HepG2 (cell line): ENCODE results near the gene CFAP54. TPM values are rescaled to one million over a fixed set of nuclear protein-coding genes. Genes with fewer than 3 reads are reported as not detected.

Experiments
- ARNTL ChIP-seq: sonication (generic); formaldehyde crosslinking; IDR thresholded peaks from 2 replicates; pipeline ENCODE4 v1.4.0; 2020; ENCODE audit warnings: mild to moderate bottlenecking, missing genetic modification reagents
- BRCA1 ChIP-seq: sonication (generic); formaldehyde crosslinking; IDR thresholded peaks from 2 replicates; pipeline ENCODE4 v1.4.0; 2020; ENCODE audit warnings: missing genetic modification reagents
- DNMT1 ChIP-seq: sonication (generic); formaldehyde crosslinking; IDR thresholded peaks from 2 replicates; pipeline ENCODE4 v1.5.1; 2020; ENCODE audit warnings: mild to moderate bottlenecking, missing genetic modification reagents
- EED ChIP-seq: sonication (generic); formaldehyde crosslinking; IDR thresholded peaks from 2 replicates; pipeline ENCODE4 v1.5.0; 2020; ENCODE audit warnings: mild to moderate bottlenecking, missing genetic modification reagents
- GTF3A ChIP-seq: sonication (generic); formaldehyde crosslinking; conservative IDR thresholded peaks from 2 replicates; pipeline ENCODE4 v1.4.0; 2020; ENCODE audit warnings: mild to moderate bottlenecking, missing genetic modification reagents
- IKZF4 ChIP-seq: sonication (generic); formaldehyde crosslinking; IDR thresholded peaks from 2 replicates; pipeline ENCODE4 v1.5.1; 2020; ENCODE audit warnings: borderline replicate concordance, mild to moderate bottlenecking, low read depth, missing genetic modification reagents; ENCODE audit errors: not compliant biosample characterization
- JUND ChIP-seq: sonication (generic); formaldehyde crosslinking; IDR thresholded peaks from 2 replicates; pipeline ENCODE4 v1.8.0; 2022; ENCODE audit warnings: mild to moderate bottlenecking, missing genetic modification reagents
- MEIS2 ChIP-seq: sonication (generic); formaldehyde crosslinking; IDR thresholded peaks from 2 replicates; pipeline ENCODE4 v1.9.0; 2021; ENCODE audit warnings: mild to moderate bottlenecking, missing genetic modification reagents
- POLR2A ChIP-seq, 2 experiments: IDR thresholded peaks; 2 replicates each; pipeline ENCODE4 v1.6.1; 2011; ENCODE audit warnings: low read depth in 2 of 2, low read length in 2 of 2, mild to moderate bottlenecking in 1 of 2, moderate library complexity in 1 of 2; ENCODE audit not compliant: insufficient read depth in 1 of 2
- RBM39 ChIP-seq: fragments of 200-400 bp; formaldehyde crosslinking; IDR thresholded peaks from one replicate; pipeline ENCODE4 v1.6.1; 2018; ENCODE audit warnings: antibody characterized with exemption, mild to moderate bottlenecking, low read depth, low read length; ENCODE audit not compliant: poor library complexity, severe bottlenecking
- REL ChIP-seq: sonication (generic); formaldehyde crosslinking; conservative IDR thresholded peaks from 2 replicates; pipeline ENCODE4 v1.8.0; 2022; ENCODE audit warnings: mild to moderate bottlenecking, missing genetic modification reagents, moderate library complexity
- SATB2 ChIP-seq: sonication (generic); formaldehyde crosslinking; IDR thresholded peaks from 2 replicates; pipeline ENCODE4 v1.5.0; 2020; ENCODE audit warnings: missing genetic modification reagents
- SP4 ChIP-seq: sonication (generic); formaldehyde crosslinking; IDR thresholded peaks from 2 replicates; pipeline ENCODE4 v1.8.1; 2023; ENCODE audit warnings: mild to moderate bottlenecking, missing genetic modification reagents
- SRF ChIP-seq: IDR thresholded peaks from 2 replicates; pipeline ENCODE4 v1.6.1; 2011; ENCODE audit warnings: mild to moderate bottlenecking, low read depth, low read length, moderate library complexity
- STAG1 ChIP-seq: sonication (generic); formaldehyde crosslinking; IDR thresholded peaks from 2 replicates; pipeline ENCODE4 v1.4.0; 2020; ENCODE audit warnings: missing genetic modification reagents
- STAT5B ChIP-seq: sonication (generic); formaldehyde crosslinking; IDR thresholded peaks from 2 replicates; pipeline ENCODE4 v1.4.0; 2020; ENCODE audit warnings: missing genetic modification reagents
- THYN1 ChIP-seq: sonication (generic); formaldehyde crosslinking; IDR thresholded peaks from 2 replicates; pipeline ENCODE4 v1.8.1; 2023; ENCODE audit warnings: low read depth, mild to moderate bottlenecking, moderate library complexity, missing genetic modification reagents, borderline replicate concordance
- ZBTB4 ChIP-seq: sonication (generic); formaldehyde crosslinking; IDR thresholded peaks from 2 replicates; pipeline ENCODE4 v1.4.0; 2020; ENCODE audit warnings: missing genetic modification reagents, mild to moderate bottlenecking, borderline replicate concordance
- ZBTB7B ChIP-seq: sonication (generic); formaldehyde crosslinking; IDR thresholded peaks from 2 replicates; pipeline ENCODE4 v1.4.0; 2020; ENCODE audit warnings: missing genetic modification reagents
- ZGPAT ChIP-seq: IDR thresholded peaks from 2 replicates; pipeline ENCODE4 v1.6.1; 2016; ENCODE audit warnings: mild to moderate bottlenecking
- ZNF124 ChIP-seq: sonication (generic); formaldehyde crosslinking; IDR thresholded peaks from 2 replicates; pipeline ENCODE4 v1.4.0; 2020; ENCODE audit warnings: missing genetic modification reagents
- ZNF225 ChIP-seq: sonication (generic); formaldehyde crosslinking; IDR thresholded peaks from 2 replicates; pipeline ENCODE4 v1.4.0; 2020; ENCODE audit warnings: mild to moderate bottlenecking, missing genetic modification reagents
- ZNF3 ChIP-seq: IDR thresholded peaks from 2 replicates; pipeline ENCODE4 v1.7.0; 2017; ENCODE audit warnings: inconsistent platforms
- ZNF562 ChIP-seq: sonication (generic); formaldehyde crosslinking; IDR thresholded peaks from 2 replicates; pipeline ENCODE4 v1.8.0; 2022; ENCODE audit warnings: missing genetic modification reagents, borderline replicate concordance
- ZNF564 ChIP-seq: sonication (generic); formaldehyde crosslinking; IDR thresholded peaks from 2 replicates; pipeline ENCODE4 v1.8.1; 2023; ENCODE audit warnings: mild to moderate bottlenecking, missing genetic modification reagents
- ZNF577 ChIP-seq: sonication (generic); formaldehyde crosslinking; IDR thresholded peaks from 2 replicates; pipeline ENCODE4 v1.4.0; 2020; ENCODE audit warnings: mild to moderate bottlenecking, low read depth, missing genetic modification reagents, borderline replicate concordance
- ZNF619 ChIP-seq: sonication (generic); formaldehyde crosslinking; IDR thresholded peaks from 2 replicates; pipeline ENCODE4 v1.4.0; 2020; ENCODE audit warnings: mild to moderate bottlenecking, missing genetic modification reagents
- ZNF709 ChIP-seq: sonication (generic); formaldehyde crosslinking; IDR thresholded peaks from 2 replicates; pipeline ENCODE4 v1.5.0; 2020; ENCODE audit warnings: mild to moderate bottlenecking, missing genetic modification reagents
- ZNF773 ChIP-seq: sonication (generic); formaldehyde crosslinking; IDR thresholded peaks from 2 replicates; pipeline ENCODE4 v1.4.0; 2020; ENCODE audit warnings: missing genetic modification reagents, borderline replicate concordance
- polyA plus RNA-seq, 8 experiments: library from polyadenylated mRNA; depleted of rRNA in 3 of 8; stranded (reverse) in 7 of 8; unstranded in 1 of 8; fragments of >200 nt; fragmentation: Illumina TruSeq in 4 of 8; extraction: Trizol in 4 of 8; gene quantifications; 2 replicates each; pipeline versions ENCODE4 v1.2.1 to v1.2.3, GENCODE V29; 2011 to 2016; ENCODE audit warnings: low read depth in 4 of 8, missing spikeins in 1 of 8, mixed read lengths in 1 of 8; ENCODE audit not compliant: insufficient read depth in 1 of 8
- total RNA-seq, 5 experiments: library from RNA; depleted of rRNA; stranded (reverse); fragments of >200 nt; fragmentation: Illumina TruSeq; extraction: Trizol; gene quantifications; 2 replicates each; pipeline ENCODE4 v1.2.3, GENCODE V29; 2016; ENCODE audit warnings: low read depth in 1 of 5

Gene CFAP54
- total and polyA plus RNA-seq, 2 of the 13 experiments (the other 11 are each of a cell fraction or from before 2014, with no cell fraction given) = not detected

DNA sequence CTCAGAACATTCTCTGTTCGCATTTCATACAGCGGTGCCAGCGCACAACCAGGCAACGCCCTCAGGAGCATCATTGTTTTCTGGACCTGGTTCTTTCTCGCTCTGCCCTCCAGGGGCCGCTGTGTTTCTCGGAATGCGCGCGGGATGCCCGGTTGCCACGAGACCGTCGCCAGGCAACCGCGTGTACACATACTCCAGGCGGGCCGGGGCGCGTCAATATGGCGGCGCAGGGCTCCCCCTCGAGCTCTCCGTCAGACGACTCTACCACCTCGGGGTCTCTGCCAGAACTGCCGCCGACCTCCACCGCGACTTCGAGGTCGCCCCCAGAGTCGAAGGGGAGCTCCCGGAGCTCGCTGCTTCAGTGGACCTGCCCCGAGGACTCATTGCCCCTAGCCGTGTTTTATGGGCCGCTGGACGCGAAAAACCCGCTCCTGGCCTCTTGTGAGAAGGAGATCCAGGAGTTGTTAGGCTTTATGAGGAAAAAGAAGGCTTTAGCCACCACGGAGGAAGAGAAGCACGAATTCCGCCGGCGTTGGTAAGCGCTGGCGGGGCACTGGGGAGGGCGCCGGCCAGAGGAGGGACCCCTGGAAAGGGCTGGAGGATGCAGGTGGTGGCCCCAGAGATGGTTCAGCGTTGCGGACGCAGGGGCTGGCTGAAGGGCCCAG, at the start of gene CFAP54 (continued):
- TF ChIP-seq THYN1 (CRISPR knock-in tag) = no peak
- TF ChIP-seq GTF3A (CRISPR knock-in tag) = no peak
- no peak for TF ChIP-seq DNMT1
- peak; percentile 74 for TF ChIP-seq RBM39
- TF ChIP-seq ZNF773 (CRISPR knock-in tag) = no peak
- TF ChIP-seq ZBTB4 (CRISPR knock-in tag) = no peak; the same call in 1 of the 2 replicates
- TF ChIP-seq ZNF619 (CRISPR knock-in tag) = peak; percentile 86; the same call in 1 of the 2 replicates
- TF ChIP-seq ZNF3 (CRISPR knock-in tag) = no peak
- TF ChIP-seq SRF = 0 out of 2 replicates have a peak, but pooled peaks have one; percentile 15
- TF ChIP-seq ZNF709 (CRISPR knock-in tag) = no peak
- no peak for TF ChIP-seq REL (CRISPR knock-in tag)
- no peak for TF ChIP-seq ZNF577
- TF ChIP-seq STAT5B (CRISPR knock-in tag) = no peak
- peak; percentile 44; the same call in 1 of the 2 replicates for TF ChIP-seq MEIS2 (CRISPR knock-in tag)
- 0 out of 2 replicates have a peak, but pooled peaks have one; percentile 19 for TF ChIP-seq ZBTB7B
- peak; percentile 64; the same call in 1 of the 2 replicates for TF ChIP-seq SP4 (CRISPR knock-in tag)
- TF ChIP-seq ZNF225 = no peak
- no peak for TF ChIP-seq POLR2A (IDR thresholded peaks at IDR 0.05; ENCODE audit: insufficient read depth in 1 of 2, low read depth in 2 of 2, low read length in 2 of 2)
- no peak for TF ChIP-seq ARNTL (CRISPR knock-in tag)
- peak; percentile 61 for TF ChIP-seq STAG1 (CRISPR knock-in tag)
- no peak for TF ChIP-seq ZNF564 (CRISPR knock-in tag)
- TF ChIP-seq IKZF4 (CRISPR knock-in tag) = no peak
- peak; percentile 62 for TF ChIP-seq ZGPAT (CRISPR knock-in tag)
- TF ChIP-seq SATB2 = no peak
- TF ChIP-seq ZNF562 (CRISPR knock-in tag) = no peak
- TF ChIP-seq EED (CRISPR knock-in tag) = peak; percentile 83; the same call in 1 of the 2 replicates
- TF ChIP-seq BRCA1 (CRISPR knock-in tag) = no peak
- peak; percentile 48; the same call in 1 of the 2 replicates for TF ChIP-seq ZNF124 (CRISPR knock-in tag)
- TF ChIP-seq JUND (CRISPR knock-in tag) = no peak
